Lung microvascular endothelial cell (primary cell): ENCODE data around the gene C2orf69. TPM values are rescaled to one million over a fixed set of nuclear protein-coding genes. Genes with fewer than 3 reads are reported as not detected.

Source experiments
- DNase-seq, 2 donors: peaks; one replicate each; pipeline versions ENCODE4 v3.0.0 to v3.0.0-alpha.2; 2010; ENCODE audit warnings: low read depth in 2 of 2
- total RNA-seq: library from RNA; depleted of rRNA; stranded (reverse); fragments of >200 nt; gene quantifications from 2 replicates; pipeline ENCODE4 v1.2.1, GENCODE V29; 2014

The C2orf69 gene
- total RNA-seq, 1 donor from 2014 or later: 6.3 TPM

GRCh38 chr2:199914372-199914958 is 3.4 kb downstream of the C2orf69 start:
- DNase-seq: peak; percentile 31 to 35

DNA sequence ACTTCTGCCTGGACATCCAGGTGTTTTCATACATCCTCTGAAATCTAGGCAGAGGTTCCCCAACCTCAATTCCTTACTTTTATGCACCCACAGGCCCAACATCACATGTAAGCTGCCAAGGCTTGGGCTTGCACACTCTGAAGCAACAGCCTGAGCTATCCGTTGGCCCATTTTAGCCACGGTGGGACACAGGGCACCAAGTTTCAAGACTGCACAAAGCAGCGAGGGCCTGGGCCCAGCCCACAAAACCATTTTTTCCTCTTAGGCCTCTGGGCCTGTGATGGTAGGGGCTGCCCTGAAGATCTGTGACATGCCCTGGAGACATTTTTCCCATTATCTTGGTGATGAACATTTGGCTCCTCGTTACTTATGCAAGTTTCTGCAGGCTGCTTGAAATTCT is 5.9 kb downstream of the C2orf69 start:
- no peak for DNase-seq

- no peak for DNase-seq
These were observed 11.8 kb downstream of the C2orf69 start for GRCh38 chr2:199922856-199923255.

- no peak for DNase-seq
These were observed 12.8 kb downstream of the C2orf69 start for GRCh38 chr2:199923924-199924323.

DNA sequence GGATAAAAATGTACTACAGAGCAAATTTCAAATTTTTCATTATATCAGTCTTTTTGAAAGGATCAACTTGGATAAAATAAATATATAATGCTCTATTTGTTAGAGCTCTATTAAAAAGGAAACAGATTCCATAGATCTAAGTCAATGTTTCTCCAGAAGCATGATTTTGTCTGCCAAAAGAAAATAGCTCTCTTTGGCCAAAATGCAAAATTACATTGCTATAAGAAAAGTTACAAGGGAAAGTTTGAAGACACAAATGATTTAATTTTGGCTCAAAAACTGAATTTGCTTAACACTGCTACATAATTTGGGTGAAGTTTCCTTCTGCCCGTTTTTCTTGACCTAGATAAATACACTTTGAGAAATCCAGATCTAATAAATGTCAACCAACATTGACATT is 15.7 kb downstream of the C2orf69 start:
- DNase-seq: no peak

DNA sequence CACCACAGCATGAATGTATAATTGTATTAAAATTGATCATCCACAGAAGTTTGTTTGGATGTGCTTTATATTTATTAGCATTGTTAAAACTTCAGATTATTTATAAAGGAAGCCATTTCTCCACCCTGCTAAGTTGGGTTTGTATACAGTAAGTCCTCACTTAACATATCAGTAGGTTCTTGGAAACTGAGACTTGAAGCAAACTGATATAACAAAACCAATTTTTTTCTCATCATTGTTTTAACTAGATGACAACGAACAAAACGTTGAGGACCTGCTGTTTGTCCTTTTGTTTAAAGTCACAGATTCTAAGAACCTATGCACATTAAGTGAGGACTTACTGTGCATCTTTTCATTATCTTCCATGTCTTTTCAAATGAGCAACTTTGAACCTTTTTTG is 17.1 kb downstream of the C2orf69 start:
- DNase-seq: no peak

DNA sequence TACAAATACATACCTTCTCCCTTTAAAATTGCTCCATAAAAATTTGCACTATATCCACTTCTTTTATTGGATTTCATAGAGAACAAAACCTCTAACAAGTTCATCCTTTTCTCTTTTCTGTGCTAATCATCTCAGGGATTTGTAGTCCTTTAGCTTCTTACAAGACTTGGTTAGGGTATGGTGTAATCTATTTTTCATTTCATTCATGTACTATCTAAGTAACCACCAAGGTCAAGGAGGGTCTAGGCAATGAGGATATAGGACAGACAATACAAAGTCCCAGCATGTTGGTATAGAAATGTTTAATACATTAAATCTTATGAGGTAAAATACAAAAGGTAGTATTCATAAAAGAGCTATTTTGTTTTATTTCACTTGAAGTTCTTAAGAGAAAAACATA is 17.5 kb downstream of the C2orf69 start:
- DNase-seq: no peak

- no peak for DNase-seq
These were observed 18.2 kb downstream of the C2orf69 start for GRCh38 chr2:199929262-199929661.

- no peak for DNase-seq
These were observed 21.3 kb downstream of the C2orf69 start for GRCh38 chr2:199932312-199932855.

DNA sequence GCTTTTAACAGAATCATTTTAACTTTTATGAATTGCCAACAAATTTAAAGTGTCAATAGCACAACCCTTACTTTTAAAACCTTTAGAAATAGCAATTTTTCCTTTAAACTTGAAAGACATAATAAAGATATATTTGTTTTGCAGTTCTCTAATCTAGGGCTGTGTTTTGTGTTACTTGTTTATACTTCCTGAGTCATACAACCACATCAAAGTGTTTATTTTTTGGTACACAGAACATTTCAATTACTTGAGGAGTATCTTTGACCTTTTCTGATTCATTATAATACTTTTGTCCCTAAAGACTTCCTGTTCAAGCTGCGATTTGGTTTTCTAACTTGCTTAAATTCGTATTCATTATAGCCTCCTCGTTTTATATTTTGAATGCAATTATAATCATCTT is 22.4 kb downstream of the C2orf69 start:
- DNase-seq: no peak

DNA sequence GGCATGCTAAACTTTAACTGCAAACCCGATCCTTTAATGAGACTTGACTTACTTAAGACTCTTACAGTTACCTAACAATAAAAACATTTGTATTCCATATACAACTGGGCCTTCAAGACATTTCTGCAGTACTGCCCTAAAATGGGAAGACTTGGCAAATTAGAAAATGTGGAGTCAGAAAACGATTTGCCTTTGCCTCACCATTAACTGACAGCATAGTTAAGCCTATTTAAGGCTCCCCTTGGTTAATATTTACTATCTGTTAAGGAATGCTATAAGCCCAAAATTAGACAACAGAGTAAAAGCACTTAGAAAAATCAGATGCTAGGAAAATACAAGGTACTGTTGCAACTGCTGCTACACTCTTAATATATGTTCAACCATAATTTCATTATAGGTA is 25.5 kb downstream of the C2orf69 start:
- no peak for DNase-seq

DNA sequence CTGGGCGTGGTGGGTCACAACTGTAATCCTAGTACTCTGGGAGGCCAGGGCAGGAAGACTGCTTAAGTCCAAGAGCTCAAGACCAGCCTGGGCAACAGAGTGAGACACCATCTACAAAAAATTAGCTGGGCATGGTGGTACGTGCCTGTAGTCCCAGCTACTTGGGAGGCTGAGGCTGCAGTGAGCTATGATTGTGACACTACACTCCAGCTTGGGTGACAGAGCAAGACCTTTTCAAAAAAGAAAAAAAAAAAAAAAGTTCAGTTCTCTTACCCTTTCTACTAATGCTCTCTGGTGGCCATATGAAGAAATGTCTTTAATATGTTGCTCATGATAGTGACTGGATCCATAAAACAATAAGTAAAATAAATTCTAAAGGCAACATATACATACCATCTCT is 29.3 kb downstream of the C2orf69 start:
- peak; percentile 28 to 48 for DNase-seq

GRCh38 chr2:199943373-199943772 is 32.3 kb downstream of the C2orf69 start:
- no peak for DNase-seq

- no peak for DNase-seq
These were observed 35.1 kb downstream of the C2orf69 start for GRCh38 chr2:199946196-199946595.

GRCh38 chr2:199946836-199947235 is 35.7 kb downstream of the C2orf69 start:
- DNase-seq: no peak

DNA sequence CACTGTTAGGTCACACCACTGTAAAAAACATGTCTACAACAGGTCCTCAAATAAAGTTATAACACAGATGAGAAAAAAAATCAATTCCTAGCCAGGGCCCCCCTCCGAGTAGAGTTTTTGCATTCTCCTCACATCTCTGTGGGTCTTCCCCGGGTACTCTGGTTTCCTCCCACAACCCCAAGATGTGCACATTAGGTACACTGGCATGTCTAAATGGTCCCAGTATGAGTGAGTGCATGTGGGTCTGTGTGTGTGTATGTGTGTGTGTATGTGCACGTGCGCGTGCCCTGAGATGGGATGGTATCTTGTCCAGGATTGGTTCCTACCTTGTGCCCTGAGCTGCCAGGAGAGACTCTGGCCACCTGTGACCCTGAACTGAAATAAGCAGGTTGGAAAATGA is 39.3 kb downstream of the C2orf69 start:
- no peak for DNase-seq

DNA sequence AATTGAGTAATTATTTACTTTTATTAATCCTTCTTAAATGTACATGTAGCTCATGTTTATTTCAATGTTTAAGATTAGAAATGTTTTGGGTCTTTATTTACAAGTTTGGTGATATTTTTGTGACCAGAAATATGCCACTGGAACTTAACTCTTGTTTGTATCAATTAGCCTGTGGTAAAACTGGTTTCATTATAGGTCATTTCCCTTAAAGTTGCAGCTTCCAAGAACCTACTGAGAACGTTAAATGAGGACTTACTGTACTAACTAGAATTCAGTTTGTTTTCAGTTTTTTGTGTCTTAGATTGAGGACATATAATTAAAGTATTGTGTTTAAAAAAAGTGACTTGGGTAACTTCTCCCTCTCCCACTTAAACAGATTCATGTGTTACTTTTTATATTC is 39.9 kb downstream of the C2orf69 start:
- no peak for DNase-seq

- DNase-seq: peak in 1 of 2 donors; percentile 56
These were observed 43.9 kb downstream of the C2orf69 start for GRCh38 chr2:199955007-199955338.

DNA sequence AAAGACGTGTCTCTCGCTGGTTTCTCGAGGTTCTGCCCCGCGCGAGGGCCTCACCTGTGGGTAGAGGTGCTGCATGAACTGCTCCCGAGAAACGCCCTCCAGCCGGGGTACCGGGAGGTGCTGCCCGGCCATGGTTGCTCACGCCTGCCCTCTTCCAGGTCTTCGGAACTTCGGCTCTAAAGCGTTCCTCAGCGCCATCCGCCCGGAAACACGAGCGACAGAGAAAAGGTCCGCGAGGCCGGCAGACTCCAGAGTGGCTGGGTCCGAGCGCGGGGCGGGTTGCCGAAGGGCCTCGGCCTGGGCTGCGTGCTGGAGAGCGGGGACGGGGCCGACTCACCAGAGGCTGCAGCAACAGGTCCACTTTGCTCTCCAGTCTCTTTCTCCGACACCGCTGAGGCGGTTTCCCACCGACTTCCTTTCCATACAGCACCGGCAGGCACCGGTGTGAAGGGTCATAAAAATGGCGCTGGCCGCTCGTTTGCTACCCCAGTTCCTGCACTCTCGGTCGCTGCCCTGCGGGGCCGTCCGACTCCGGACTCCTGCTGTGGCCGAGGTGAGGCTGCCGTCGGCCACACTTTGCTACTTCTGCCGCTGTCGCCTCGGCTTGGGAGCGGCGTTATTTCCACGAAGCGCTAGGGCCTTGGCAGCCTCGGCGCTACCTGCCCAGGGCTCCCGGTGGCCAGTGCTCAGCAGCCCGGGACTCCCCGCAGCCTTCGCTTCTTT is 44.4 kb downstream of the C2orf69 start, which contains the start of the genes MAIP1 and TYW5:
MAIP1 (plus strand) TSS at position 244 of the 723 bp plus-strand sequence; CDS start at position 461, 217 bp downstream.
TYW5 (minus strand) TSS at position 153 of the 723 bp plus-strand sequence; CDS start at position 132, 21 bp downstream.
- DNase-seq: peak; percentile 84 to 85

- DNase-seq: peak in 1 of 2 donors; percentile 4
These were observed 44.9 kb downstream of the C2orf69 start for GRCh38 chr2:199956062-199956380.

DNA sequence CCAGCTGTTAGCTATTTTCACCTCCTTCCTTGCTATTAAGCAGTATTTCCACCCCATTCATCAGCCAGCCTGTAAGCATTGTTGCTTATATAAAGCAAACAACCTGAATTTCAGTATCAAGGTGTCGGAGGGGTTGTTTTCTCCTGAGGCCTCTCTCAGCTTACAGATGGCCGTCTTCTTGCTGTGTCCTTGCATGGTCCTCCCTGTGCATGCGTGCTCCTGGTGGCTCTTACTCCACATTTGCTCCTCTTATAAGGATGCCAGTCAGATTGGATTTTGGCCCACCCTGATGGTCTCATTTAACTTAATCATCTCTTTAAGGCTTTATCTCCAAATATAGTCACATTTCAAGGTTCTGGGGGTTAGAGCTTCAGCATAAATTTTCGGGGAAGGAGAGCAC is 46.9 kb downstream of the C2orf69 start:
- no peak for DNase-seq

DNA sequence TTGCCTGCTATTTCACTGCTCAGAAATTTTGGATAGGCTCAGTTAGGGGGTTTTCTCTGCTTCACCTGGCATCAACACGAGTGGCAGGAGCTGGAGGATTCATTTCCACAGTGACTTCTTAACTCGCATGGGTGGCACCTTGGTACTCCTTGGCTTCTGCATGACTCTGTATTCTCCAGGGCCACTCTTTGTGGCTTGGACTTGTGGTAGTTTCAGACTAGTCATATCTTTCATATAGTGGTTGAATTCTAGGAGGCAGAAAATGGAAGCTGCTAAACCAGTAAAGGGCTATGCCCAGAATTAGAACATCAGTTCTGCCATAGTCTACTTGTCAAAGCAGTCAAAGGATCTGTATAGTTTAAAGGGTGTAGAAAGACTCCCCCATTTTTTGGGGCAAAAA is 51.1 kb downstream of the C2orf69 start:
- DNase-seq: no peak

GRCh38 chr2:199966405-199966804 is 55.3 kb downstream of the C2orf69 start:
- DNase-seq: no peak
